Endodermal cell (in vitro differentiated cells): ENCODE results near the gene OTOS. TPM values are rescaled to one million over a fixed set of nuclear protein-coding genes. Genes with fewer than 3 reads are reported as not detected.

ENCODE experiments used
- DNase-seq: peaks from one replicate; pipeline ENCODE4 v3.0.0-alpha.2; 2017
- H3K27ac ChIP-seq: 2 replicates; pipeline ENCODE4 v1.5.1; 2013; ENCODE audit warnings: mild to moderate bottlenecking, low read depth, low read length, moderate library complexity
- H3K27me3 ChIP-seq: 2 replicates; pipeline ENCODE4 v1.6.1; 2013; ENCODE audit warnings: mild to moderate bottlenecking, low read length, moderate library complexity; ENCODE audit not compliant: insufficient read depth, control insufficient read depth, poor library complexity, severe bottlenecking
- H3K36me3 ChIP-seq: 2 replicates; pipeline ENCODE4 v1.7.0; 2013; ENCODE audit warnings: mild to moderate bottlenecking, low read length, moderate library complexity; ENCODE audit not compliant: control insufficient read depth, insufficient read depth
- H3K4me1 ChIP-seq: one replicate; pipeline ENCODE4 v1.7.0; 2013; ENCODE audit warnings: low read length; ENCODE audit not compliant: control insufficient read depth, insufficient read depth
- H3K4me3 ChIP-seq: 2 replicates; pipeline ENCODE4 v1.5.1; 2013; ENCODE audit warnings: mild to moderate bottlenecking, low read length, moderate library complexity
- H3K9ac ChIP-seq: 2 replicates; pipeline ENCODE4 v1.6.1; 2013; ENCODE audit warnings: mild to moderate bottlenecking, low read length, moderate library complexity; ENCODE audit not compliant: poor library complexity, severe bottlenecking; ENCODE audit errors: extremely low read depth
- H3K9me3 ChIP-seq: 2 replicates; pipeline ENCODE4 v1.6.1; 2013; ENCODE audit warnings: mild to moderate bottlenecking, low read length, moderate library complexity; ENCODE audit not compliant: control insufficient read depth
- H3K27ac Mint-ChIP-seq: 2 replicates; pipeline ENCODE4 v1.8.0; 2020; ENCODE audit warnings: mixed read lengths
- H3K27me3 Mint-ChIP-seq: 2 replicates; pipeline ENCODE4 v1.8.0; 2021; ENCODE audit warnings: mild to moderate bottlenecking, mixed read lengths; ENCODE audit not compliant: insufficient read depth
- H3K36me3 Mint-ChIP-seq: 2 replicates; pipeline ENCODE4 v1.8.0; 2020; ENCODE audit warnings: low read depth, mixed read lengths
- H3K4me1 Mint-ChIP-seq: 2 replicates; pipeline ENCODE4 v1.8.0; 2020; ENCODE audit warnings: mixed read lengths
- H3K4me3 Mint-ChIP-seq: 2 replicates; pipeline ENCODE4 v1.8.0; 2020; ENCODE audit warnings: mild to moderate bottlenecking, moderate library complexity, mixed read lengths
- H3K9me3 Mint-ChIP-seq: 2 replicates; pipeline ENCODE4 v1.8.0; 2020; ENCODE audit warnings: mild to moderate bottlenecking, mixed read lengths
- WGBS, 2 experiments: methylation state at CpG; one replicate each; pipeline versions ENCODE4 v1.1.5 to v1.1.7; 2013; ENCODE audit warnings: missing lambda C conversion rate in 2 of 2, mixed read lengths in 1 of 2; ENCODE audit not compliant: insufficient coverage in 1 of 2, insufficient read length in 1 of 2; 5-methylcytosine and 5-hydroxymethylcytosine counted together
- total RNA-seq, 2 donors: library from RNA; stranded (reverse); fragmentation: NEBNext Ultra II Directional in 1 of 2; extraction: Animal tissue kit (Norgen Biotek cat#: 25700) in 1 of 2; gene quantifications; 2 replicates in 1 of 2; 3 replicates in 1 of 2; pipeline ENCODE4 v1.2.1, GENCODE V29; 2021
- TF ChIP-seq, protein P1 (sequence below): fragments of 200-600 bp; sonication (generic); conservative IDR thresholded peaks from 2 replicates; pipeline ENCODE4 v1.5.0; 2021; ENCODE audit warnings: antibody characterized with exemption, mild to moderate bottlenecking

Gene OTOS
- total RNA-seq, 2 donors from 2014 or later: not detected

DNA sequence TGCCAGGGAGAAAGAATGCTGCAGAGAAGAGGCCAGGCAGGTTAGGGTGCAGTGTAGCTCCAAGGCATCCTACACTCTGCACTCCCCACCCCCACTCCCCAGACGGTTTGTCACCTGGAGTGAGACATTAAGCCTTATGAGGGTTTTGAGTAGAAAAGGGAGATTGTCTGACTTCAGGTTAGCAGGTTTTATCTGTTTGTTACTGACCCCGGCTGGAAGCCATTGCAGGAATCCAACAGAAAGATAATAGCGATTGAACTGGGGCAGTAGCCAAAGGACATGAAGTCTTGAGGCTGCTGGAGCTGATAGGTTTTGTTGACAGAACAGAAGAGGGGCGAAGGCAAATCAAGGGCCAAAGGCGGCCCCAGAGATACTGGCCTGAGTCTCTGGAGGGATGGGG, 51.2 kb downstream of the OTOS start:
- H3K27me3 Mint-ChIP-seq: no peaks in the 10 kb centered on the region

More for the DNA sequence above, 51.2 kb downstream of the OTOS start:
- H3K4me3 ChIP-seq: peak overlapping the region; percentile 59
- no peak overlapping the region for H3K9ac ChIP-seq
- H3K4me1 ChIP-seq: no peaks in the 10 kb centered on the region
- DNase-seq: peak; percentile 77
- peaks cover 52% of the 10 kb centered on the region for H3K9me3 ChIP-seq
- Mint-ChIP-seq H3K4me3 (peak overlapping the region; percentile 22), H3K4me1 (peaks cover 13% of the 10 kb centered on the region), H3K27ac (peak overlapping the region; percentile 64), H3K9me3 (peaks cover 41% of the 10 kb centered on the region), H3K36me3 (peaks cover 9% of the 10 kb centered on the region)
- H3K36me3 ChIP-seq: no peaks in the 10 kb centered on the region
- TF ChIP-seq, protein P1, sequence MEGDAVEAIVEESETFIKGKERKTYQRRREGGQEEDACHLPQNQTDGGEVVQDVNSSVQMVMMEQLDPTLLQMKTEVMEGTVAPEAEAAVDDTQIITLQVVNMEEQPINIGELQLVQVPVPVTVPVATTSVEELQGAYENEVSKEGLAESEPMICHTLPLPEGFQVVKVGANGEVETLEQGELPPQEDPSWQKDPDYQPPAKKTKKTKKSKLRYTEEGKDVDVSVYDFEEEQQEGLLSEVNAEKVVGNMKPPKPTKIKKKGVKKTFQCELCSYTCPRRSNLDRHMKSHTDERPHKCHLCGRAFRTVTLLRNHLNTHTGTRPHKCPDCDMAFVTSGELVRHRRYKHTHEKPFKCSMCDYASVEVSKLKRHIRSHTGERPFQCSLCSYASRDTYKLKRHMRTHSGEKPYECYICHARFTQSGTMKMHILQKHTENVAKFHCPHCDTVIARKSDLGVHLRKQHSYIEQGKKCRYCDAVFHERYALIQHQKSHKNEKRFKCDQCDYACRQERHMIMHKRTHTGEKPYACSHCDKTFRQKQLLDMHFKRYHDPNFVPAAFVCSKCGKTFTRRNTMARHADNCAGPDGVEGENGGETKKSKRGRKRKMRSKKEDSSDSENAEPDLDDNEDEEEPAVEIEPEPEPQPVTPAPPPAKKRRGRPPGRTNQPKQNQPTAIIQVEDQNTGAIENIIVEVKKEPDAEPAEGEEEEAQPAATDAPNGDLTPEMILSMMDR: no peak
- H3K27ac ChIP-seq: no peak overlapping the region
- H3K27me3 ChIP-seq: no peaks in the 10 kb centered on the region
- 33 to 70% methylated on average over 4 of the region's 5 CpGs for whole genome bisulfite sequencing, 2 experiments

Other genes with a start within 250 kb of the OTOS start
- gene NDUFA10, start 115.3 kb downstream of the OTOS start, total RNA-seq: 100 to 1,000 TPM in 1 of 2 donors, 10 to 100 TPM in 1; 95.8 to 101 TPM
- gene OR6B2, start 110.2 kb downstream of the OTOS start, total RNA-seq: not detected
- gene OR6B3, start 87.1 kb downstream of the OTOS start, total RNA-seq: not detected
- 100 to 1,000 TPM; 151 to 161 TPM for gene COPS9, start 4.4 kb downstream of the OTOS start, total RNA-seq